NT2/D1 (cell line): Measurements from ENCODE around the gene SEC24A.
"Not testable (repeated sequence)": the region's sequence is repeated elsewhere in the genome, so short reads cannot be mapped to it uniquely, and the experiment has no call there.

ENCODE experiments used
- DNase-seq: peaks from one replicate; pipeline ENCODE4 v3.0.0-alpha.2; 2011; ENCODE audit warnings: low read depth, low spot score
- H3K27me3 ChIP-seq: 2 replicates; pipeline ENCODE4 v1.6.0; 2011; ENCODE audit warnings: mild to moderate bottlenecking; ENCODE audit not compliant: insufficient read length, insufficient read depth
- H3K36me3 ChIP-seq: 2 replicates; pipeline ENCODE4 v1.6.1; 2011; ENCODE audit warnings: mild to moderate bottlenecking, low read length, mixed read lengths; ENCODE audit not compliant: insufficient read depth, insufficient read length
- H3K4me1 ChIP-seq: 2 replicates; pipeline ENCODE4 v1.5.1; 2011; ENCODE audit not compliant: insufficient read depth, insufficient read length
- H3K4me3 ChIP-seq: 2 replicates; pipeline ENCODE4 v1.5.1; 2011; ENCODE audit warnings: low read depth; ENCODE audit not compliant: insufficient read length
- H3K9ac ChIP-seq: 2 replicates; pipeline ENCODE4 v1.6.0; 2011; ENCODE audit warnings: low read depth; ENCODE audit not compliant: insufficient read length
- H3K9me3 ChIP-seq: 2 replicates; pipeline ENCODE4 v1.5.1; 2011; ENCODE audit warnings: mild to moderate bottlenecking, low read length; ENCODE audit not compliant: insufficient read depth
- SUZ12 ChIP-seq: IDR thresholded peaks from 2 replicates; pipeline ENCODE4 v1.6.1; 2011; ENCODE audit not compliant: insufficient read length, insufficient read depth; ENCODE audit errors: extremely low read depth
- YY1 ChIP-seq: IDR thresholded peaks from 2 replicates; pipeline ENCODE4 v1.6.1; 2011; ENCODE audit not compliant: insufficient read length, insufficient read depth
- ZNF274 ChIP-seq: IDR thresholded peaks from 2 replicates; pipeline ENCODE4 v1.6.1; 2011; ENCODE audit warnings: mild to moderate bottlenecking, low read depth, low read length

SEC24A gene

DNA sequence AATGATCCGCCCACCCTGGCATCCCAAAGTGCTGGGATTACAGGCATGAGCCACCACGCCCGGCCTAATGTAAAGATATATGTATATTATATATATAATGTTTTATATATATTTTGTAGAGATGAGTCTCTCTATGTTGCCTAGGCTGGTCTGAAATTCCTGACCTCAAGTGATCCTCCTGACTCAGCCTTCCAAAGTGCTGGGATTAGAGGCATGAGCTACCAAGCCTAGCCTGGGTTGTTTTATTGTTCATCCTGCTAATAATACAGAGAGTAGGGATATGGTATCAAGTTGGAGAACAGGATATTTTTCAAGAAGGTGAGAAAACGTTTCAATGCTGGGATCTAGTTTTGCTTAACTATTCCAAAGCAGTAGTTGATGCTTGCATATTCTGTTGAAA, 2.9 kb downstream of the SEC24A start:
- H3K4me3 ChIP-seq = no peak overlapping the region
- H3K9ac ChIP-seq = no peak overlapping the region
- peaks cover 7% of the 10 kb centered on the region for H3K36me3 ChIP-seq
- H3K27me3 ChIP-seq = no peaks in the 10 kb centered on the region
- no peak for DNase-seq
- no peaks in the 10 kb centered on the region for H3K4me1 ChIP-seq
- H3K9me3 ChIP-seq = no peaks in the 10 kb centered on the region
- TF ChIP-seq YY1 = no peak
- TF ChIP-seq SUZ12 = no peak
- TF ChIP-seq ZNF274 = no peak

DNA sequence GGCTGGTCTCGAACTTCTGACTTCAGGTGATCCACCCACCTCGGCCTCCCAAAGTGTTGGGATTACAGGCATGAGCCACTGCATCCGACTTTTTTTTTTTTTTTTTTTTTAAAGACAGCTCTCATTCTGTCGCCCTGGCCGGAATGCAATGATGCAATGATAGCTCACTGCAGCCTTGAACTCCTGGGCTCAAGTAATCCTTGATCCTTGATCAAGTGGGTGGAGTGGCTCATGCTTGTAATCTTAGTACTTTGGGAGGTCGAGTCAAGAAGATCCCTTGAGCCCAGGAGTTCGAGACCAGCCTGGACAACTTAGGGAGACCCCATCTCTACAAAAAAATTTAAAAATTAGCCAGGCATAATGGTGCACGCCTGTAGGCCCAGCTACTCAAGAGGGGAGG, 8.1 kb downstream of the SEC24A start:
- no peak overlapping the region for H3K4me3 ChIP-seq
- H3K9ac ChIP-seq = no peak overlapping the region
- H3K27me3 ChIP-seq = no peaks in the 10 kb centered on the region
- DNase-seq = no peak
- no peaks in the 10 kb centered on the region for H3K4me1 ChIP-seq
- TF ChIP-seq SUZ12 = no peak
- no peak for TF ChIP-seq ZNF274
- TF ChIP-seq YY1 = no peak
- no peaks in the 10 kb centered on the region for H3K9me3 ChIP-seq
- H3K36me3 ChIP-seq = peaks cover 22% of the 10 kb centered on the region

DNA sequence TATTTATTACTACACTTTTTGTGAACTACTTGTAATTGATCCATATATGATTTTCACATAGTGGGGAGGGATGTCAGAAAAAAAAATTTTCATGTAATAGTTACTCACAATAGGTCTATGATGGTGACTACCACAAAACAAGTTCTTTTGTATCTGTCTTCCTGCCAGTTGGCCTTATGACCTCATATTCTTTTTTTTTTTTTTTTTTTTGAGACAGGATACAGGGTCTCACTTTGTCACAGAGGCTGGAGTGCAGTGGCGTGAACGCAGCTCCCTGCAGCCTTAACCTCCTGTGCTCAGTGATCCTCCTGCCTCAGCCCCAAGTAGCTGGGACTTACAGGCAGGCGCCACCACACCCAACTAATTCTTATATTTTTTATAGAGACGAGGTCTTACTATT, 10.9 kb downstream of the SEC24A start:
- no peak for DNase-seq
- no peak overlapping the region for H3K9ac ChIP-seq
- H3K27me3 ChIP-seq = no peaks in the 10 kb centered on the region
- H3K36me3 ChIP-seq = peaks cover 31% of the 10 kb centered on the region
- no peak for TF ChIP-seq ZNF274
- TF ChIP-seq SUZ12 = no peak
- TF ChIP-seq YY1 = no peak
- H3K4me3 ChIP-seq = no peak overlapping the region
- H3K4me1 ChIP-seq = no peaks in the 10 kb centered on the region
- no peaks in the 10 kb centered on the region for H3K9me3 ChIP-seq

DNA sequence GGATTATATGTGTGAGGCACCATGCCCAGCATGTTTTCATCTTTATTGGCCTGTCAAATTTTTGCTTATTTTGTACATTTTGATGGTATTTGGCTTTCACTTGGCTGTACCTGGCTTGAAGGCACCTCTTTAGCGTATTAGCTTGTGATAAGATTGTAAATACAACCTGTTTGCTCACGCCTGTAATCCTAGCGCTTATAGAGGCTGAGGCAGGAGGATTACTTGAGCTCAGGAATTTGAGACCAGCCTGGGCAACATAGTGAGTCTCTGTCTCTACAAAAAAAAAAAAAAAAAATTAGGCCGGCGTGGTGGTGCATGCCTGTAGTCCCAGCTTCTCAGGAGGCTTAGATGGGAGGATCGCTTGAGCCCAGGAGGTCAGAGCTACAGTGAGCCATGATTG, 11.3 kb downstream of the SEC24A start:
- no peak for DNase-seq
- Histone ChIP-seq H3K9me3 (no peaks in the 10 kb centered on the region), H3K4me1 (no peaks in the 10 kb centered on the region), H3K4me3 (no peak overlapping the region), H3K27me3 (no peaks in the 10 kb centered on the region), H3K36me3 (peaks cover 30% of the 10 kb centered on the region), H3K9ac (no peak overlapping the region)
- TF ChIP-seq YY1 = no peak

DNA sequence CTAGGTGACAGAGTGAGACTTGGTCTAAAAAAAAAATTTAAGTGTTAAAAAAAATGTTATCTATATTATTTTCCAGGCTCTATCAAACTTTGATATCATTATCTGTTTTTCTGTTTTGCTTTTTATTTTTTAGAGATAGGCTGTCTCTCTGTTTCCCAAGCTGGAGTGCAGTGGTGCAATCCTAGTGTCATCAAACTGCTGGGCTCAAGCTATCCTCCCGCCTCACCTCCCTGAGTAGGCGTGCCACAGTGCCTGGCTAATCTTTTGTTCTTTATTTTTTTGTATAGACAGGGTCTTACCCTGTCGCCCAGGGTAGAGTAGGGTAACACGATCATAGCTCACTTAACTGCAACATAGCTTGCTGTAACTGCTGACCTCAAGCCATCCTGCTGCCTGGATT, 14.4 kb downstream of the SEC24A start:
- no peaks in the 10 kb centered on the region for H3K4me1 ChIP-seq
- no peak for TF ChIP-seq ZNF274
- TF ChIP-seq YY1 = no peak
- no peak for TF ChIP-seq SUZ12
- H3K4me3 ChIP-seq = no peak overlapping the region
- no peaks in the 10 kb centered on the region for H3K27me3 ChIP-seq
- H3K9ac ChIP-seq = no peak overlapping the region
- H3K9me3 ChIP-seq = no peaks in the 10 kb centered on the region
- peaks cover 39% of the 10 kb centered on the region for H3K36me3 ChIP-seq
- DNase-seq = no peak

DNA sequence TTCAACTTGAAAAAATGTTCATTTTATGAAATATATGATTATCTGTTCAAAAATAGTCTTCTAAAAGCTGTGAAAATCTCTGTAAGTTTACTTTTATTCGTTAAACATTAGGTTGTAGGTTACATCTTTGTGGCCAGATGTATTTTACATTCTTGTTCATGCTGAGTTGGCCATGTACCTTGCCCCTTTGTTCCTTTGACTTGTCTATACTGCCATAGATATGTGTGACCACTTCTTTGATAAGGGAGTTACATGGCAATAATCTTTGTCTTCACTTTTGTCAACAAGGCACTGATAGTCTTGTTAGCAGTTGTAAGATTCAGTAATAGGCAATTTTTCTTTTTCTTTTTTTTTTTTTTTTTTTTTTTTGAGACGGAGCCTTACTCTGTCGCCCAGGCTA, 15.9 kb downstream of the SEC24A start:
- Histone ChIP-seq H3K4me1 (no peaks in the 10 kb centered on the region), H3K27me3 (no peaks in the 10 kb centered on the region), H3K9me3 (no peaks in the 10 kb centered on the region), H3K9ac (no peak overlapping the region), H3K36me3 (peaks cover 42% of the 10 kb centered on the region), H3K4me3 (no peak overlapping the region)
- DNase-seq = no peak
- no peak for TF ChIP-seq SUZ12
- TF ChIP-seq ZNF274 = no peak
- TF ChIP-seq YY1 = no peak

DNA sequence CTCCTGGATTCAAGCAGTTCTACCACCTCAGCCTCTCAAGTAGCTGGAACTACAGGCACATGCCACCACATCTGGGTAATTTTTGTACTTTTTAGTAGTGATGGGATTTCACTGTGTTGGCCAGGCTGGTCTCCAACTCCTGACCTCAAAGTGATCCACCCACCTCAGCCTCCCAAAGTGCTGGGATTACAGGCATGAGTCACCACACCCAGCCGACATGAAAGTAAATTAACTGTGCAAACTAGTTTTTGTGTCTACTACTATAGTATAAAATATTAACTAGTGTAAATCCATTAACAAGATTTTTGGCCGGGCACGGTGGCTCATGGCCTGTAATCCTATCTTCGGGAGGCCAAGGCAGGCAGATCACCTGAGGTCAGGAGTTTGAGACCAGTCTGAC, 25.0 kb downstream of the SEC24A start:
- H3K4me1 ChIP-seq, H3K9ac ChIP-seq, H3K4me3 ChIP-seq, H3K27me3 ChIP-seq, DNase-seq, H3K9me3 ChIP-seq: not testable (repeated sequence)
- H3K36me3 ChIP-seq = peaks cover 65% of the 10 kb centered on the region

DNA sequence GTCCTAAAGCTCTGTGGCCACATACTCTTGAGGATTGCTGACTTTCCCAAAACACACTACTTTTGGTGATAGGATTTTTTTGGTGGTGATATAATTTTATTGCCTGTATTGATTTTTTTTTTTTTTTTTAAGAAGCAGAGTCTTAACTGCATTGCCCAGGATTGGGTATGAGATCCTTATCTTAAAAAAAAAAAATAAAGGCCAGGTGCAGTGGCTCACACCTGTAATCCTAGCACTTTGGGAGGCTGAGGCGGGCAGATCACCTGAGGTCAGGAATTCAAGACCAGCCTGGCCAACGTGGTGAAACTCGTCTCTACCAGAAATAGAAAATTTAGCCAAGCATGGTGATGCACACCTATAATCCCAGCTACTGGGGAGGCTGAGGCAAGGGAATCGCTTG, 28.8 kb downstream of the SEC24A start:
- H3K4me1 ChIP-seq, H3K9ac ChIP-seq, H3K9me3 ChIP-seq, H3K27me3 ChIP-seq, DNase-seq, H3K4me3 ChIP-seq: not testable (repeated sequence)
- H3K36me3 ChIP-seq = peaks cover 76% of the 10 kb centered on the region

DNA sequence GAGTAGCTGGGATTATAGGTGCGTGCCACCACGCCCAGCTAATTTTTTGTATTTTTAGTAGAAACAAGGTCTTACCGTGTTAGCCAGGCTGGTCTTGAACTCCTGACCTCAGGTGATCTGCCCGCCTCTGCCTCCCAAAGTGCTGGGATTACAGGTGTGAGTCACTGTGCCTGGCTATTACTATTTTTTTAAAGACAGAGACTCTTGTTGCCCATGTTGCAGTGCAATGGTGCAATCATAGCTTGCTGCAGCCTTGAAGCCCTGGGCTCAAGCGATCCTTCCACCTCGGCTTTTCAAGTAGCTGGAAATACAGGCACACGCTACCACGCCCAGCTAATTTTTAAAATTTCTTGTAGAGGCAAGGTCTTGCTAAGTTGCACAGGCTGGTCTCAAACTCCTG, 41.6 kb downstream of the SEC24A start:
- not testable (repeated sequence) for H3K27me3 ChIP-seq, H3K4me3 ChIP-seq, H3K4me1 ChIP-seq, H3K9ac ChIP-seq, DNase-seq, H3K9me3 ChIP-seq
- peaks cover 67% of the 10 kb centered on the region for H3K36me3 ChIP-seq
